ENCODE data around the gene USE1.

USE1 gene

GRCh38 chr19:17235971-17236777 lies 21.0 kb downstream of the USE1 start:
- DNase-seq: peak; percentile 55

- DNase-seq: no peak
Measured at GRCh38 chr19:17236811-17237543, 21.8 kb downstream of the USE1 start.

GRCh38 chr19:17237747-17238706 lies 22.9 kb downstream of the USE1 start:
- no peak for DNase-seq

GRCh38 chr19:17240062-17240752 lies 25.1 kb downstream of the USE1 start:
- DNase-seq: no peak

GRCh38 chr19:17240826-17241399 lies 25.8 kb downstream of the USE1 start:
- DNase-seq: no peak

GRCh38 chr19:17242431-17243208 lies 27.5 kb downstream of the USE1 start:
- no peak for DNase-seq

- no peak for DNase-seq
Measured at GRCh38 chr19:17243211-17243829, 28.2 kb downstream of the USE1 start.

GRCh38 chr19:17243830-17244617 lies 28.9 kb downstream of the USE1 start:
- no peak for DNase-seq

- DNase-seq: no peak
Measured at GRCh38 chr19:17244618-17245534, 29.7 kb downstream of the USE1 start.

GRCh38 chr19:17245535-17245984 lies 30.4 kb downstream of the USE1 start, which contains the start of gene NR2F6:
TSS of gene NR2F6 (minus strand) at chr19:17245919. CDS start at chr19:17245220, 699 bp downstream.
- no peak for DNase-seq

- no peak for DNase-seq
Measured at GRCh38 chr19:17246681-17247425, 31.7 kb downstream of the USE1 start.

GRCh38 chr19:17248011-17248776 lies 33.0 kb downstream of the USE1 start:
- no peak for DNase-seq

GRCh38 chr19:17249887-17250548 lies 34.9 kb downstream of the USE1 start:
- no peak for DNase-seq

GRCh38 chr19:17254636-17255035 lies 39.5 kb downstream of the USE1 start:
- no peak for DNase-seq

- no peak for DNase-seq
Measured at GRCh38 chr19:17255150-17255621, 40.0 kb downstream of the USE1 start.

GRCh38 chr19:17256130-17256529 lies 41.0 kb downstream of the USE1 start:
- DNase-seq: no peak
